COR-L47 (cell line): ENCODE results near the gene DIS3L2.
"Not testable (repeated sequence)": the region's sequence is repeated elsewhere in the genome, so short reads cannot be mapped to it uniquely, and the experiment has no call there.

Experiments
- DNase-seq: peaks from one replicate; lab custom pipeline; 2025; lab: John Stamatoyannopoulos, UW

Gene DIS3L2

DNA sequence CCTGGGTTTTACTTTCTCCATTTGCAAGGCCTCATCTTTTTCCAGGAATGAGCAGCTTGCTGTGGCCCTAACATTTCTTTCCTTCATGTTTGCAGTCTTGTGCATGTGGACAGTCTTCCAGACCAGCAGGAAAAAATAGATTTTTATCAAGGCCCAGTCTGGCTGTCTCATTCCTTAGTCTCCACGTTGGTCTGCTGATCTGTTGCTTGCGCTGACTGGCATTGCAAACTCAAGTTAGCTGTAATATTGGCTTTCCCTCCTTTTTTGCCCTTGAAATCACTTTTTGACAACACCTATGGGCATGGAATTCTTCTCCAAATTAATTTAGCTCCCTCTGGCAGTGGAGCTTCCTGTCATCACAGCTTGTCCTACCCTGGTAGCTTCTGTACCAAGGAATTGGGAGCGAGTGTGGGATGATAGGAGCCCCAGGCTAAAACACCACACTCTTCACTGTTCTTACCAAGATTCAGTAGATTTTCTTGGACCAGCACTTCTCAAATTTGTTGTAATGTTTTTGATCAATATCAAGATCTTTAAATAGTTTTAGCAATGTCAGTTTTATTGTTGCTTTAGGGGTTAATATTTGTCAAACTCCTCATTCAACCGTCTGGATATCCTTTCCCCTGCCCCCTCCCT lies 48.2 kb downstream of the DIS3L2 start:
- no peak for DNase-seq

DNA sequence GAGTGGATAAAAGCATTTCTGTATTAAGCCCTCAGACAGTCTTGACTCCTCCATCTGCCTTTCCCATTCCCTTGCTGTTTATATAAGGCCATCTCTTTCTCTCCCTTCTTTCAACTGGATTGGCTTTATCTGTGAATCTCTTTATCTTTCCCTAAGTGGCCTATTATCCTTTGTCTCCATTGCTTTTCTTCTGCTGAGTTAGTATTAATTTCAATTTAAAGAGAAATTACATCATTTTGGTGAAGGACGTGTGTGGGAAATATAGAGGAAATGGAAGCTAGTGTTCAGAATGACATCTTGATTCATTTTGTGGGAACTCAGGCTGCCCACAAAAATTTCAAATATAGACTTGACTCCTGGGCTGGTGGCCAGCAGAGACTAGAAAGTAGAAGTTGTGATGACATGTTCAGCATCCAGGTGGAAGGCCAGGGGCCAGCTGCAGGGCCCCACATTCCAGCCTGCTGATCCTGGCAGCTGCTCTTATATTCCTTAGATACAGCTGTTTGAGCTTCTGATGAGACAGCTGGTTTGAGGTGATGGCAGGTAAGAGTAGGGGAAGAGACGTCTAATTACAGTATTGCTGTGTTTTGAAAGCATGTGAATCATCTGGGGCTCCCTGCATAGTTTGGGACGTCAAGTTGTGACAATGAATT lies 52.3 kb downstream of the DIS3L2 start:
- DNase-seq, result no peak

DNA sequence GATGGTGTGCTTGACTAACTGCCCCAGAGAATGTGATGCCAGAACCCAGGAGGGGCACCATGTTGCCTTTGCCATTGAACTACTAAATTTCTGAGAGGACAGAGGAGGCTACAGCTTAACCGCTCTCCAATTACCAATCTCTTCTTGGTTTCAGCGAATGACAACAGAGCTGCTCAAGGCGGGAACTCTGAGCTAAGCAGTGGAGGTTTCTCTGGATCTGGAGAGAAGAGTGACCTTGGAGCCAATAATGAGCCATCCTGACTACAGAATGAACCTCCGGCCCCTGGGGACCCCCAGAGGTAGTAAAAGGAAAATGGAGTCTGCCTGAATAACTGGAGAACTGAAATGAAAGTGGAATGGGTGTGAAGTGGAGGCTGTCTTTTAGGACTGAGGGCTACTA lies 53.2 kb downstream of the DIS3L2 start:
- no peak for DNase-seq

DNA sequence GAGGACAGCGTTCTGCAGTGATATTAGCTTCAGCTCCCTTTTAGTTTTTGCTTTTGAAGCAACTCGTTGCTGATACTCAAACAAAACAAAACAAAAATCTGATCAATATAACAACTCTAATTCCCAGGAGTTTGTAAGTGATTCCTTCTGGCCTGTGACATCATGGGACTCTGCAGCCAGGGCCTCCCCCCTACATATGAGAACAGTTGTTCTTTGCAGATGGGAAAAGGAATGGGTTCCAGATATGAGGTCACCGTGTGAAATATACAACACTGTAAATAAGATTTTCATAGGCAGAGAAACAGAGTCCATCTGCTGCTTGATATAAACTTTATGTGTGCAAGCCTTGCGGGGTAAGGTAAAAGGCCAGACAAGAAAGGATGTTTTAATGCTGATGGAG lies 56.7 kb downstream of the DIS3L2 start:
- no peak for DNase-seq

DNA sequence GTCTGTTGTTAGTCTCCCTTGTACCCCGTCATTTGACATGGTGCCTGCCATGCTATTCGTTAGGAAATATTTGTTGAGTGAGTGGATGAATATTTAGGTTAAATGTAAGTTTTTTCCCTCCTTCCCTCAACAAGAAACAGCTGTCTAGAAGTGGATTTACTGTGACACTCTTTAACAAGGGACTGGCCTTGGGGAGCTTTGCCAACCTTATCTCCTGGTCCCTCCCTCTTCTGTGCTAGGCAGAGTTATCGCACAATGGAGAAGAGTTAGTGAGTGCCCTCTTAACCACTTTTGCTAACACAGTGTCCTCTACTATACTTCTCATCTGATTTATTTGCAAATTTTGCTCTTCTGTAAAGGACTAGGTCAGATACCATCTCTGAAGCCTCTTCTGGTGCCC lies 61.2 kb downstream of the DIS3L2 start:
- DNase-seq, result no peak

DNA sequence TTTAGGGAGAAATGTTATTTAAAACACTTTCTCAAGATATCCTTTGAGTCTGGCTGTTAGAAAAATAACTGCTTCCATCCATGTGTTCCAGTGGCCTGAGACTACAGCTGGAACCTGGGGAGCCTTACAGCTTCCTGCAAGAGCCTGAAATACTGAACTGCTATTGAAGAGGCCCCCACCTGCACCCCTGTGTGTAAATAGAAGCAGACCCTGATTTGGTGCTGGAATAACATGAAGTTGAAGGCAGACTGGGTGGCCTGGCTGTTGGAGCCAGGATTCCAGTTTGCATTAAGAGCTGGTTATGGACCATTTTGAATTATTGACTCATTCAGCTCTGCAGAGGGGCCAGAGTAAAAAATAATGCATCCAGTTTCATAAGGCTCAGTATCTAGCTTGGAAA lies 61.9 kb downstream of the DIS3L2 start:
- DNase-seq, result no peak

DNA sequence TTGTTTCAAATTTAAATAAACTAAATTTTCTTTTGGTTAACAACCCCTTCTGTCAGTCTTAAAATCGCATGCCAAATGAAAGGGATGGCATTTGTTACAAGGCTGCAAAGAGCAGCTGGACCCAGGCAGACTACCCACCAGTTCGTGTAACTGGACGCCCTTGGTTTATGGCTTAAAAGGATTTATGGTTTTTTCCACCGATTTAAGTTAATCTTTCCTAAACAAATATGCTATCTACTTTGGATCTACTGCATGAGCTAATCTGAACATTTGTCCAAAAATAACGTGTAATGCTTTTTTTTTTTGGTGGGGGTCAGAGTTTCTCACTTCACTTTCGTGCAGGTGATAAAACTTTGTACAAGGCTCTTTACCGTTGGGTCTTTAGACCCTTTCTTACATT lies 62.9 kb downstream of the DIS3L2 start:
- DNase-seq, result no peak

DNA sequence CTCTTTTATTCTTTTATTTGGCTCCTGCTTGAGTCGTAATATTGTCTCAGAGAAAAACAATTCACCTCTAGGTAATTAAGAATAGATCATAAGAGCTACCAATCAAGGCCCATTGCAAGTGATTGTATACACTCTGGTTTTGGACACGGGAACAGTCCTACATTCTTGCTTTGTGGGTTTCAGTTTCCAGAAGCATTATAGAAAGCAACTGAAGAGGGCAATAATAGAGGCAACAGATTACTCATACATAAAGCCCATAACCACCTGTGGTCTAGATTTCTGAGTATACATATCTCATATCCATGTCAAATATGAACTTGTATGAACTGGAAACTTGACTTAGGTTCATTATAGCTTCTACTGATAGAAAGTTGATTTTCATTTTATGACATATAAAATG lies 65.4 kb downstream of the DIS3L2 start:
- no peak for DNase-seq

DNA sequence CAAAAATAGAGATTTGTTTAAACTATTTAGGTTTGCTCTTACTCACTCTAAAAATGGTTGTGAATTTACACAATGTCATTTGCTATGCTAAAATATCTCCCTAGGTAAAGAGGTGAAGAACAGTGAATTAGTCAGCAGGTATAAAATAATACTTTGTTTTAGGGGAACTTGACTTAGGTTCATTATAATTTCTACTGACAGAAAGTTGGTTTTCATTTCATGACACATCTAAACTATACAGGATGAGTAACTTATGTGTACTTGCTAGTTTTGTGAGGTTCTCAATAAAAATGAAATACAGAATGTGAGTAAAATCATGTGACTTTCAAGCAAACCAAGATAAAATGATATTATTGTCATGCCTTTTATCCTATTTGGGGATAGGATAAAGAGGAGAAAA lies 66.0 kb downstream of the DIS3L2 start:
- no peak for DNase-seq

DNA sequence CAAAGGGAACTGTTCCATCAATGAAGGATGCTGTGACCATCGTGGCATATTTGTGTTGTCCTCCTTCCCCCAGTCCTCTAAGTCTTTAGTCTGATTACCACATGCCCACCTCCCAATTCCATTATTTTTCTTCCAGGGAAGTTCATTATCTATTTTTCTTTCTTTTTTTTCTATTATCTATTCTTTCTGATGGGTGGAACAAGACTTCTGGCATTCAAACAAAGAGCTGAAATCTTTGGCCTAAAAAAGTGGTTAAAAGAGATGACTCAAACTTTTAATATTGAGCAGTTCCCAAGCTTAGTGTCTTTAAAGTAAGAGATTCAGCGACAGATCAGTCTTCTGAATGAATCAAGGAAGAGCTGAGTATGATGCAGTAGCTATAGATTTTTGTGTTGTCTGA lies 66.6 kb downstream of the DIS3L2 start:
- no peak for DNase-seq

DNA sequence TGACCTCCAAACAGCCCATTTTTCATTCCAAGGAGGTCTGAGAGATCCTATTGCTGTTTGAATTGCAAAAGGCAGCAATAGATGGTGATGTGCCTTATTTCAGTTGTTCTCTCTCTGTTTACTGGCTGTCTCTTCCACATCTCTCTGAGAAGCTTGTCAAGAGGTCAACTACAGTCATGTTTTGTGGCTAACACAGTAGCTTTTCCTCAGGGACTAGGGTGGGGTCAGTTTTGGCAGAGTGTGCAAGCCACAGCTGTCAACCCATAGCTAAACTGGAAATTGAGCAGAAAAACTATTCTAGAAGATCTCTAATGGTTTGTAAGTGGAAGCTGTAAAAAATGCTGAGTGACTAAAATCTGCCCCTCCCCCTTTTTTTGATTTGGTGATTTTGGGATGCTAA lies 67.1 kb downstream of the DIS3L2 start:
- DNase-seq, result no peak

DNA sequence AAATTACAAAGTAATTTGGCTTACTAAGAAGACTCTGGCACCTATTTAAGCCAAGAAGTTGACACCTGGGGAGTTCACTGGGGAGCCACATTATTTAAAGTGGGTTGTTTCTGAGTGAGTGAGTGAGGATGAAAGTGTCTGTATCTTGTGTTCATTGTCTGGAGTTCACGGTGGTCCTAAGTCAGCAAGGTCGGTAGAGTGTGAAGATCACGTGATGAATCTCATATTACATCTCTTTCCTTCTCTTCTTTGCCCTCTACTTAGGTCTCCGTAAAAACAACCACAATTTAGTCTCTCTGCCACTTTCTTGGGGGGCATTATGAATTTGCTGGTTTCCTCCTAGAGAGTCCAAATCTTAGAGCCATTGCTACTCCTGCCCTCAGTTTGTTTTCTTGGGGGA lies 67.8 kb downstream of the DIS3L2 start:
- DNase-seq, result no peak

DNA sequence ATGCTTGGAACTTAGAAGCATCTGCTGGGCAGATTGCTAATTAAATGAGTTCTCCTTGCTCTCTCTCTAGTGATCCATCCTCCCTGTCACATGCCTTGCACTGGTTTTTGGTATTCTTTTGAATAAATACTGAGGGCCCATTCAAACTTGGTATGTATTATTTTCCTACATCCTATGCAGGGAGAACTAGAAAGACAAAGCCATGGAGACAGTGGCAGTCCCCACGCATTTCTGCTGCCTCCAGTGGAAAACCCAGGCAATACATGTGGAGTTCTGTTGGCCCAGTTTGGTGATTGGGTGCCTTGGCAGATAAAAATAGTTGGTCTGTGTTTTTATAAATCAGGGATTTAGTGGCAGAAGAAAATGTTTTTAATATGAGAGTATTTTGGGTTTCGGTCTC lies 68.7 kb downstream of the DIS3L2 start:
- DNase-seq, result no peak

DNA sequence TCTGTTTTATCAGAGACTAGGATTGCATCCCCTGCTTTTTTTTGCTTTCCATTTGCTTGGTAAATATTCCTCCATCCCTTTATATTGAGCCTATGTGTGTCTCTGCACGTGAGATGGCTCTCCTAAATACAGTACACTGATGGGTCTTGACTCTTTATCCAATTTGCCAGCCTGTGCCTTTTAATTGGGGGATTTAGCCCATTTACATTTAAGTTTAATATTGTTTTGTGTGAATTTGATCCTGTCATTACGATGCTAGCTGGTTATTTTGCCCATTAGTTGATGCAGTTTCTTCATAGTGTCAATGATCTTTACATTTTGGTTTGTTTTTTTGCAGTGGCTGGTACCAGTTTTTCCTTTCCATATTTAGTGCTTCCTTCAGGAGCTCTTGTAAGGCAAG lies 73.8 kb downstream of the DIS3L2 start:
- not testable (repeated sequence) for DNase-seq

DNA sequence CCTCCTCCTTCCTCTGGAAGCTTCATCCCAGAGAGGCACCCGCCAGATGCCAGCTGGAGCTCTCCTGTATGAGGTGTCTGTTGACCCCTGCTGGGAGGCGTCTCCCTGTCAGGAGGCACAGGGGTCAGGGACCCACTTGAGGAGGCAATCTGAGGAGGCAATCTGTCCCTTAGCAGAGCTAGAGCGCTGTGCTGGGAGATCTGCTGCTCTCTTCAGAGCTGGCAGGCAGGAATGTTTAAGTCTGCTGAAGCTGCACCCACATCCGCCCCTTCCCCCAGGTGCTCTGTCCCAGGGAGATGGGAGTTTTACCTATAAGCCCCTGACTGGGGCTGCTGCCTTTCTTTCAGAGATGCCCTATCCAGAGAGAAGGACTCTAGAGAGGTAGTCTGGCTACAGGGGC lies 75.4 kb downstream of the DIS3L2 start:
- DNase-seq, result not testable (repeated sequence)

DNA sequence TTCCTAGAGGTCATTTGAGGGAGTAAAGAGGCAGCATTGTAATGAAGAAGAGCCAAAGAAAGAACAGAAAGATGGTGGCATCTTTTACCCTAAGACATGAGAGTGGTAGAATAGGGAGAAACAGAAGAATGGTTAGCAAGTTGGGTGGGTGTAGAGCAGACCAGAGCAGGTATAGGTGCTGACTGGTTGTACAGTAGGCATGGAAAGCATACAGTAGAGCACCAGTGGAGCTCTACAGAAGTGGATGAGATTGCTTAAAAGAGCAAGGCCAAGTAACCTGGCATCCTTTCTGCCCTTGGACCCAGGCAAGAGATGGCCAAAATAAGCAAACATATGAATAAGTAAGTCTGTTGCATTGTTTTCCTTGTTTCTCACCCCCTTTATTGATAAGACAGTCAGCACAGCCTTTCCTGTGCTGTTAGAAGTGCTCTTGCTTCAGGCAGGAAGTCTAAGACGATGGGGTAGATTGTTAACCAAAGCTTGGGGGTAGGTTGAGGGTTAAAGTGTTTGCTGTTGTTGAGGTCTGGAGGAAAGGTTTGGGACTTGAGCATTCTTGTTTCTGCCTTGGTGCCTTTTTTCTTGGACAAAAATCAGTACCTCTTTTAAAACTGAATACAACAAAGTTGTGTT lies 76.9 kb downstream of the DIS3L2 start:
- DNase-seq, result no peak

DNA sequence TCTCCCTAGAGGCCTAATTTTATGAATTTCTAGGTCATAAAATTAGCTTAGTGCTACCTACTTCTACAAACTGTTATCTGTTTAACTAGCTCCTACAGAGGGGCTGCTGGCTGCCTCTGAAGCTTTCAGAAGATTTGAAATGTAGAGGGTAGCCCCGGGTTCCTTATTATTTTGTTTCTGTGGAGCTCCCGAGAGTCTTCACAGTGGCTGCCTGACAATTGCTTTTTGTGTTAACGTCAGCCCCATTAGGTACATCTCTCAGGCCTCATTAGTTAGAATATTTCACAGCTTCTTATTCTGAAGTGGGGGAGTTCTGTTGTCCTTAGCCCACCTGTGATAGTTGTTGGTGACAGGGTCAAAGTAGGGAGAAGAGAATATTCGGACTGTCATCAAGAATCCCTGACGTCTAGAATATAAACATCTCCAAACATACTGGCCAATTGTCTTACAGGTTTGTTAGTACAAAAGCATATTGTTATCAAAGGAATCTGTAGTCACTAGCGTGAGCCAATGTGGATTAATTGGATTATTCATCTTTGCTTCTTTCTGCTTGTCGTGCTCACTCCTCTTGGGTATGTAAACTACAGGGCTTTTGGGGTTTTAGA lies 77.5 kb downstream of the DIS3L2 start:
- no peak for DNase-seq

DNA sequence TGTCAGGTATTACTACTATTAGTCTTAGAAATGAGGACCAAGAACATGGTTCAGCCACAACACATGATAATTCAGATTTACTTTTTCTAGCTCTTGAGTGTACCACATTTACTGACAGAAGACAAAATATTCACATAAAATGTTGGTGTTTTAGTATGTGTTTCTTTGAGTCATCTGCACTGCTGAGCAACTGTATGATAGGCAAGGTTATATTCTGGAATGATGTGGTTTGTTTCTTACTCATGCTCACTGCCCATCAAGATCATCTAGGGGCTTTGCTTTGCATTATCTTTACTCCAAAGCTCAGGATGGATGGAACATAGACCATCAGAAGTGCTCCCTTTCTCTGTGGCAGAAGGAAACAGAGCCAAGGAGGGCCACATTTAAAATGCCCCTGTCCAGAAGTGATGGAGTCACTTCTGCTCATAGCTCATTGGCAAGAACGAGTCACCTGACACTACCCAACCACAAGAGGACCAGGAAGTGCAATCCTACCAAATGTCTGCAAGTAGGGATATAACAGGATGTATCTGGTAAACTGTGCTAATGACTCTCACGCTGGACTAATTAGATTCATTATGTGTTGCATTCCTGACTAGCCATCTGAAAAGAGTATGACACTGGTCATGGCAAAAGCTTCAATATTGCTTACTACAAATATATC lies 81.5 kb downstream of the DIS3L2 start:
- DNase-seq, result no peak

DNA sequence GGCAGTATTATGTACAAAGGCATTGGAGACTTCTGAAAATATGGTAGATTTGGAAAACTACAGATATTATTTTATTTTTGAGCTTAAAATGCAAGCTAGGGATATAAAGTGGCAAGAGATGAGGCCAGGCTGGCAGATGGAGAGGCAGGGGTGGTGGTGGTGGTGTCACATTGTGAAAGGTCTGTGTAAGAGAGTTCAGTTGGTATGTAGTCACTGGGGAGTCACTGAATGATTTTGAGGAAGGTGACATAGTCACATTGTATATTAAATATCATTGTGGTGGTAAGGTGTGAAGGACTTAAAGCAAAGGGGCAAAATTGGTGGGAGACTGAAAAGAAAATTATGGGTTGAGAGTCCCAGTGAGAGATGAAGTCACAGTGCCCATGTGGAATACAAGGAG lies 82.5 kb downstream of the DIS3L2 start:
- DNase-seq, result no peak

DNA sequence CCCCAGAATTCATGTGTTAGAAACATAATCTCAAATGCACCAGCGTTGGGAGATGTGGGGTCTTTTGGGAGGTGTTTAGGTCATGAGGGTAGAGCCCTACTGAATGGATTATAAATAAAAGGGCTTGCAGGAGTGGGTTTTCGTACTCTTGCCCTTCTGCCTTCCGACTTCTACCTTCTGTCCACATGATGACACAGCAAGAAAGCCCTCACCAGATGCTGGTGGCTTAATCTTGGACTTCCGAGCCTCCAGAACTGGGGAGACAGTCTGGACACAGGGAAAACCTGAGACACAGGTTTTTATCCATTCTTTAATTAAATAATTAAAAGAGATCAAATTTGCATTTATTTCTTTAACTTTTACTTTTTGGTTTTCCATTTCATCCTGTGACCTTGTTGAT lies 87.8 kb downstream of the DIS3L2 start:
- no peak for DNase-seq

DNA sequence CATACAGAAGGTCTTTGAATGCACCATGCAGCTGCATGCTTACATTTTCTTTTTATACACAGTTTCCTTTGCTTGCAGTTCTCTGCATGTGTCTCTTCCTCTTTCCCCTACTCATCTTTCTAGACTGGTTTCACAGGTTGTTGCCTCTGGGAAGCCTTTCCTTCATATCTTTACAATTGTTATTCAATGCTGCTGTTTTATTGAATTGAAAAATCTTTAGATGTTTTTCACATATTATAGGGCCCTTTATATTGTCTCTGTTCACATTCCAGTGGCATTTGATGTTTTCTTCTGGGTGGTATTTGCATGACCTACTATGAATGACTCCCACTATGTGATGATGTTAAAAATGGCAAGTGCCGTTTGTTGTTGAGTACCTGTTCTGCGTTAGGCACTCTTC lies 91.1 kb downstream of the DIS3L2 start:
- DNase-seq, result no peak

DNA sequence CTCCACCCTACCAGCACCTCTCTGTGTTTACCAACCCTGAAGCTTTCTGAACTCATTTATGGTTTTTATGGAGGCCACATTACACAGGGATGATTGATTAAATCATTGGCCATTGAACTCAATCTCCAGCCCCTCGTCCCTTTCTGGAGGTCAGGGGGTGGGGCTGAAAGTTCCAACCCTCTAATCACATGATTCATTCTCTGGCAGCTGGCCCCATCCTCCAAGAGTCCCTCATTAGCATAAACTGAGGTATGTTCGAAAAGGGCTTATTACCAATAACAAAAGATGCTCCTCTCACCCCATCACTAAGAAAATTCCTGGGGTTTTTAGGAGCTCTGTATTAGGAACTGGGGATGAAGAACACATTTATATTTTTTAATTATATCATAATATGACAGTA lies 92.3 kb downstream of the DIS3L2 start:
- DNase-seq, result no peak
